Activated CD4-positive, alpha-beta T cell treated with anti-CD3 and anti-CD28 coated beads, Interleukin-2, amount 10 ng/mL, durations not matched to agents 7 days and 5 days (primary cell): Measurements from ENCODE around the gene MED29. TPM values are rescaled to one million over a fixed set of nuclear protein-coding genes. Genes with fewer than 3 reads are reported as not detected.

Source experiments
- CTCF ChIA-PET: fragments of 350-600 bp; sonication (Branson Sonifier 250); formaldehyde crosslinking; loops from one replicate; lab custom pipeline; 2021; ENCODE audit warnings: antibody characterized with exemption; lab: Charles Lee
- POLR2A ChIA-PET: fragments of 350-600 bp; sonication (Branson Sonifier 250); formaldehyde crosslinking; loops from one replicate; lab custom pipeline; 2021; ENCODE audit warnings: antibody characterized with exemption; lab: Charles Lee
- DNase-seq: peaks from one replicate; pipeline ENCODE4 v3.0.0-alpha.2; 2020
- H3K27ac Mint-ChIP-seq: one replicate; pipeline ENCODE4 v1.8.0; 2021; ENCODE audit warnings: mild to moderate bottlenecking, moderate library complexity, mixed read lengths
- H3K27me3 Mint-ChIP-seq: one replicate; pipeline ENCODE4 v1.8.0; 2021; ENCODE audit warnings: mixed read lengths
- H3K36me3 Mint-ChIP-seq: one replicate; pipeline ENCODE4 v1.8.0; 2021; ENCODE audit warnings: low read depth, mixed read lengths
- H3K4me1 Mint-ChIP-seq: one replicate; pipeline ENCODE4 v1.8.0; 2021; ENCODE audit warnings: mixed read lengths
- H3K4me3 Mint-ChIP-seq: one replicate; pipeline ENCODE4 v1.8.0; 2021; ENCODE audit warnings: mild to moderate bottlenecking, moderate library complexity, mixed read lengths
- H3K9me3 Mint-ChIP-seq: one replicate; pipeline ENCODE4 v1.8.0; 2021; ENCODE audit warnings: mixed read lengths
- microRNA-seq: library from miRNA; unstranded; fragments of <30 nt; microRNA quantifications from one replicate; pipeline ENCODE4 v1.2.0, GENCODE V29; 2021; ENCODE audit warnings: borderline microRNAs expressed, borderline replicate concordance
- total RNA-seq, 2 experiments: library from RNA; stranded (reverse); gene quantifications; one replicate each; pipeline ENCODE4 v1.2.3, GENCODE V29; 2021

MED29 gene
- total RNA-seq, 2 experiments from 2014 or later = 34.9 to 40.1 TPM

- Mint-ChIP-seq H3K36me3 (peaks cover 36% of the 10 kb centered on the region), H3K4me1 (peaks cover 54% of the 10 kb centered on the region), H3K27ac (peak overlapping the region; percentile 97), H3K4me3 (peak overlapping the region; percentile 92), H3K9me3 (no peaks in the 10 kb centered on the region), H3K27me3 (no peaks in the 10 kb centered on the region)
- ChIA-PET POLR2A (interaction anchor here (0.6 to 2.1 kb wide), 2 partner anchors 11 to 335 kb away, joined by 3 to 8 read pairs; partner anchors contain the start of gene RPS16), CTCF (interaction anchor here (0.8 to 2.5 kb wide), 5 partner anchors 11 to 48 kb away, joined by 3 to 10 read pairs (median 4); partner anchors contain the start of gene RPS16)
- DNase-seq = no peak
Measured at GRCh38 chr19:39446365-39447084, 55.3 kb downstream of the MED29 start.

DNA sequence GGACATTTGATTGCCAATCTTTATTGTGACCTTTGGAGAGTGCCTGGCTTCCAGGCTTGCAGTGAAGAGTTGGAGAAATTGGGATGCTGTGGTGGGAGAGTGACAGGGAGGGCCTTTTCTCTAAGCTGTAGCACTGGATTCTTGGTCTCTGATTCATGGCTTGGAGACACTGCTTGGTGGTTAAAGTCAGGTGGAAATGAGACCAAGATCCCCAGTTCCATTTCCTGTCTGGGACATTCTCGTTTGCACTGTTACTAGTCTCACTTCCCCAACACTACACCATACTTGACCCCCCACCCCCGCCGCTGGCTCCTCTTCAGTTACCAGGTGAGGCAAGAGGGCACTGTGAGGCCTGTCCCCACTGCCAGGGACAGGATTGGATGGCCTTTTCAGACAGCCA is 57.1 kb downstream of the MED29 start:
- Mint-ChIP-seq H3K9me3 (no peaks in the 10 kb centered on the region), H3K27me3 (no peaks in the 10 kb centered on the region), H3K27ac (peak overlapping the region; percentile 97), H3K4me1 (peaks cover 64% of the 10 kb centered on the region), H3K4me3 (peak overlapping the region; percentile 92), H3K36me3 (peaks cover 51% of the 10 kb centered on the region)
- CTCF ChIA-PET = interaction anchor here (0.9 to 2.5 kb wide), 2 partner anchors 12 to 26 kb away, joined by 4 to 6 read pairs; no protein-coding TSS in a partner anchor
- POLR2A ChIA-PET = no interaction called here
- DNase-seq = no peak

- ChIA-PET CTCF (interaction anchor here (0.6 to 2.5 kb wide), 2 partner anchors 11 to 33 kb away, joined by 3 to 6 read pairs; no protein-coding TSS in a partner anchor), POLR2A (no interaction called here)
- no peaks in the 10 kb centered on the region for H3K9me3 Mint-ChIP-seq
- peaks cover 64% of the 10 kb centered on the region for H3K4me1 Mint-ChIP-seq
- H3K27ac Mint-ChIP-seq = peak overlapping the region; percentile 97
- H3K4me3 Mint-ChIP-seq = peak overlapping the region; percentile 59
- no peak for DNase-seq
- H3K27me3 Mint-ChIP-seq = no peaks in the 10 kb centered on the region
- peaks cover 57% of the 10 kb centered on the region for H3K36me3 Mint-ChIP-seq
Measured at GRCh38 chr19:39449116-39449797, 58.1 kb downstream of the MED29 start.

Small RNA genes lying within 50 kb of the gene (microRNA-seq; reads per million reads assigned to microRNA genes)
- gene MIR4530 = not detected

Other genes with a start within 250 kb of the MED29 start
- gene NCCRP1, start 194.4 kb upstream of the MED29 start, total RNA-seq = not detected
- not detected for gene SYCN, start 187.1 kb upstream of the MED29 start, total RNA-seq
- gene IFNL3, start 146.4 kb upstream of the MED29 start, total RNA-seq = not detected
- not detected for gene IFNL4, start 142.5 kb upstream of the MED29 start, total RNA-seq
- not detected for gene IFNL2, start 123.0 kb upstream of the MED29 start, total RNA-seq
- gene IFNL1, start 95.0 kb upstream of the MED29 start, total RNA-seq = not detected
- gene LRFN1, start 70.5 kb upstream of the MED29 start, total RNA-seq = 1 to 10 TPM; 6.4 to 6.5 TPM
- gene GMFG, start 55.3 kb upstream of the MED29 start, total RNA-seq = 100 to 1,000 TPM; 577 to 668 TPM
- 10 to 100 TPM; 40.2 to 45.6 TPM for gene SAMD4B, start 49.0 kb upstream of the MED29 start, total RNA-seq
- gene PAF1, start 272 bp upstream of the MED29 start, total RNA-seq = 10 to 100 TPM; 43.8 to 44.5 TPM
- 10 to 100 TPM; 92.5 to 93.4 TPM for gene ZFP36, start 15.5 kb downstream of the MED29 start, total RNA-seq
- gene PLEKHG2, start 21.3 kb downstream of the MED29 start, total RNA-seq = 10 to 100 TPM; 74.4 to 77.9 TPM
- 1,000 to 10,000 TPM; 2,465 to 3,009 TPM for gene RPS16, start 44.6 kb downstream of the MED29 start, total RNA-seq
- gene SUPT5H, start 54.2 kb downstream of the MED29 start, total RNA-seq = 100 to 1,000 TPM; 144 to 150 TPM
- 10 to 100 TPM; 45.7 to 56.8 TPM for gene TIMM50, start 89.5 kb downstream of the MED29 start, total RNA-seq
- under 1 TPM in 1 of 2 experiments, not detected in 1; 0.35 TPM for gene DLL3, start 107.6 kb downstream of the MED29 start, total RNA-seq
- not detected for gene SELENOV, start 123.8 kb downstream of the MED29 start, total RNA-seq
- 1 to 10 TPM; 3.4 to 5.1 TPM for gene EID2B, start 141.5 kb downstream of the MED29 start, total RNA-seq
- 10 to 100 TPM; 17.2 to 20.3 TPM for gene EID2, start 148.8 kb downstream of the MED29 start, total RNA-seq
- gene LGALS13, start 211.1 kb downstream of the MED29 start, total RNA-seq = not detected